IMR-90 (cell line): ENCODE results near the gene TAOK1.

Experiments
- CEBPB ChIP-seq: IDR thresholded peaks from 2 replicates; pipeline ENCODE4 v1.6.1; 2012; ENCODE audit warnings: low read depth, low read length, improper control_type of control experiment
- CHD1 ChIP-seq: IDR thresholded peaks from 2 replicates; pipeline ENCODE4 v1.6.1; 2012; ENCODE audit warnings: low read depth, low read length, improper control_type of control experiment
- MAZ ChIP-seq: IDR thresholded peaks from 2 replicates; pipeline ENCODE4 v1.6.1; 2012; ENCODE audit warnings: low read depth, mild to moderate bottlenecking, low read length, improper control_type of control experiment, moderate library complexity, borderline replicate concordance
- POLR2A ChIP-seq: IDR thresholded peaks from 2 replicates; pipeline ENCODE4 v1.6.1; 2012; ENCODE audit warnings: mild to moderate bottlenecking, low read depth, low read length
- SMC3 ChIP-seq: fragments of 150-350 bp; IDR thresholded peaks from 2 replicates; pipeline ENCODE4 v1.6.1; 2016; ENCODE audit warnings: low read depth, mild to moderate bottlenecking, antibody characterized with exemption, low read length, moderate library complexity
- TF ChIP-seq, protein P1 (sequence below): conservative IDR thresholded peaks from 2 replicates; pipeline ENCODE4 v1.5.1; 2012; ENCODE audit warnings: mild to moderate bottlenecking, low read depth, low read length, improper control_type of control experiment
- TF ChIP-seq, protein P2 (sequence below): fragments of 150-350 bp; IDR thresholded peaks from 2 replicates; pipeline ENCODE4 v1.6.1; 2016; ENCODE audit warnings: low read depth, mild to moderate bottlenecking, low read length, moderate library complexity, borderline replicate concordance
- TF ChIP-seq, protein P3 (sequence below): fragments of 150-350 bp; IDR thresholded peaks from 2 replicates; pipeline ENCODE4 v1.6.1; 2017; ENCODE audit warnings: mild to moderate bottlenecking, antibody characterized with exemption, low read length, low read depth

GRCh38 chr17:29571883-29572681 is 181.9 kb downstream of the TAOK1 start:
- TF ChIP-seq, protein P1, sequence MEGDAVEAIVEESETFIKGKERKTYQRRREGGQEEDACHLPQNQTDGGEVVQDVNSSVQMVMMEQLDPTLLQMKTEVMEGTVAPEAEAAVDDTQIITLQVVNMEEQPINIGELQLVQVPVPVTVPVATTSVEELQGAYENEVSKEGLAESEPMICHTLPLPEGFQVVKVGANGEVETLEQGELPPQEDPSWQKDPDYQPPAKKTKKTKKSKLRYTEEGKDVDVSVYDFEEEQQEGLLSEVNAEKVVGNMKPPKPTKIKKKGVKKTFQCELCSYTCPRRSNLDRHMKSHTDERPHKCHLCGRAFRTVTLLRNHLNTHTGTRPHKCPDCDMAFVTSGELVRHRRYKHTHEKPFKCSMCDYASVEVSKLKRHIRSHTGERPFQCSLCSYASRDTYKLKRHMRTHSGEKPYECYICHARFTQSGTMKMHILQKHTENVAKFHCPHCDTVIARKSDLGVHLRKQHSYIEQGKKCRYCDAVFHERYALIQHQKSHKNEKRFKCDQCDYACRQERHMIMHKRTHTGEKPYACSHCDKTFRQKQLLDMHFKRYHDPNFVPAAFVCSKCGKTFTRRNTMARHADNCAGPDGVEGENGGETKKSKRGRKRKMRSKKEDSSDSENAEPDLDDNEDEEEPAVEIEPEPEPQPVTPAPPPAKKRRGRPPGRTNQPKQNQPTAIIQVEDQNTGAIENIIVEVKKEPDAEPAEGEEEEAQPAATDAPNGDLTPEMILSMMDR = no peak
- no peak for TF ChIP-seq CEBPB
- no peak for TF ChIP-seq POLR2A
- no peak for TF ChIP-seq SMC3
- TF ChIP-seq, protein P2, sequence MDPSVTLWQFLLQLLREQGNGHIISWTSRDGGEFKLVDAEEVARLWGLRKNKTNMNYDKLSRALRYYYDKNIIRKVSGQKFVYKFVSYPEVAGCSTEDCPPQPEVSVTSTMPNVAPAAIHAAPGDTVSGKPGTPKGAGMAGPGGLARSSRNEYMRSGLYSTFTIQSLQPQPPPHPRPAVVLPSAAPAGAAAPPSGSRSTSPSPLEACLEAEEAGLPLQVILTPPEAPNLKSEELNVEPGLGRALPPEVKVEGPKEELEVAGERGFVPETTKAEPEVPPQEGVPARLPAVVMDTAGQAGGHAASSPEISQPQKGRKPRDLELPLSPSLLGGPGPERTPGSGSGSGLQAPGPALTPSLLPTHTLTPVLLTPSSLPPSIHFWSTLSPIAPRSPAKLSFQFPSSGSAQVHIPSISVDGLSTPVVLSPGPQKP = no peak
- TF ChIP-seq MAZ = no peak
- no peak for TF ChIP-seq CHD1
- TF ChIP-seq, protein P3, sequence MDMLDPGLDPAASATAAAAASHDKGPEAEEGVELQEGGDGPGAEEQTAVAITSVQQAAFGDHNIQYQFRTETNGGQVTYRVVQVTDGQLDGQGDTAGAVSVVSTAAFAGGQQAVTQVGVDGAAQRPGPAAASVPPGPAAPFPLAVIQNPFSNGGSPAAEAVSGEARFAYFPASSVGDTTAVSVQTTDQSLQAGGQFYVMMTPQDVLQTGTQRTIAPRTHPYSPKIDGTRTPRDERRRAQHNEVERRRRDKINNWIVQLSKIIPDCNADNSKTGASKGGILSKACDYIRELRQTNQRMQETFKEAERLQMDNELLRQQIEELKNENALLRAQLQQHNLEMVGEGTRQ = no peak
